Testis (tissue), 3 donors: ENCODE results near the gene MCF2L. TPM values are rescaled to one million over a fixed set of nuclear protein-coding genes. Genes with fewer than 3 reads are reported as not detected.

Source experiments
- DNase-seq: peaks from one replicate; pipeline ENCODE4 v3.0.0-alpha.2; 2019
- H3K27ac ChIP-seq, 2 donors: fragments of 200-600 bp; sonication (generic); one replicate each; pipeline ENCODE4 v1.5.1; 2019
- H3K27me3 ChIP-seq: fragments of 200-600 bp; sonication (generic); one replicate; pipeline ENCODE4 v1.5.1; 2019
- H3K36me3 ChIP-seq: fragments of 200-600 bp; sonication (generic); one replicate; pipeline ENCODE4 v1.5.1; 2017; ENCODE audit warnings: low read depth; ENCODE audit errors: missing control alignments
- H3K4me1 ChIP-seq: fragments of 200-600 bp; sonication (generic); one replicate; pipeline ENCODE4 v1.5.1; 2019
- H3K4me3 ChIP-seq, 2 donors: fragments of 200-600 bp; sonication (generic); one replicate each; pipeline ENCODE4 v1.5.1; 2017 to 2019
- H3K9me3 ChIP-seq: fragments of 200-600 bp; sonication (generic); one replicate; pipeline ENCODE4 v1.5.1; 2017
- CTCF ChIP-seq, 3 experiments: fragments of 450-650 bp in 2 of 3; fragments of 200-600 bp in 1 of 3; sonication (generic) in 1 of 3; IDR thresholded peaks; one replicate each; pipeline ENCODE4 v1.5.1; 2016 to 2019; ENCODE audit warnings: antibody characterized with exemption in 3 of 3, mild to moderate bottlenecking in 2 of 3, moderate library complexity in 1 of 3
- POLR2A ChIP-seq: fragments of 450-650 bp; IDR thresholded peaks from one replicate; pipeline ENCODE4 v1.6.1; 2017; ENCODE audit warnings: antibody characterized with exemption, mild to moderate bottlenecking, moderate library complexity
- WGBS, 2 donors: methylation state at CpG; one replicate each; pipeline ENCODE4 v1.1.5; 2018; 5-methylcytosine and 5-hydroxymethylcytosine counted together
- intact Hi-C: fragments of 100-400 bp; cut with DNase I; formaldehyde crosslinking; loops from one replicate; pipeline ENCODE4 v1.15.1; 2023; ENCODE audit warnings: low total_unique reads
- polyA plus RNA-seq: library from polyadenylated mRNA; stranded (reverse); fragments of 350-450 nt; fragmentation: Illumina TruSeq; extraction: RNeasy Lipid Tissue Mini Kit (QIAGEN cat#74804); gene quantifications from one replicate; pipeline ENCODE4 v1.2.3, GENCODE V29; 2014; ENCODE audit warnings: low read depth, low replicate concordance; ENCODE audit not compliant: insufficient read depth
- total RNA-seq, 2 donors: library from RNA; depleted of rRNA; stranded (reverse); fragments of >200 nt; gene quantifications; one replicate each; pipeline ENCODE4 v1.2.3, GENCODE V29; 2016

MCF2L gene
- total and polyA plus RNA-seq, 3 donors from 2014 or later: 5.0 to 17.6 (median 14.6) TPM

GRCh38 chr13:113022745-113023574, 53.9 kb downstream of the MCF2L start:
- H3K4me1 ChIP-seq: no peaks in the 10 kb centered on the region
- H3K27ac ChIP-seq: no peak overlapping the region
- no peak overlapping the region for H3K4me3 ChIP-seq
- no peak for DNase-seq
- H3K36me3 ChIP-seq: no peaks in the 10 kb centered on the region
- TF ChIP-seq CTCF (IDR thresholded peaks at IDR 0.05): no peak
- 73 to 75% methylated on average over 38 to 39 of the region's 39 CpGs for WGBS, 2 donors
- no peaks in the 10 kb centered on the region for H3K9me3 ChIP-seq
- H3K27me3 ChIP-seq: no peaks in the 10 kb centered on the region
- intact Hi-C loops: loop anchor here (10.0 kb wide), 1 partner anchor 78 kb away; no protein-coding TSS in a partner anchor

GRCh38 chr13:113023694-113024430, 54.8 kb downstream of the MCF2L start:
- Histone ChIP-seq H3K9me3 (no peaks in the 10 kb centered on the region), H3K27ac (no peak overlapping the region), H3K27me3 (no peaks in the 10 kb centered on the region), H3K4me3 (no peak overlapping the region), H3K4me1 (no peaks in the 10 kb centered on the region), H3K36me3 (no peaks in the 10 kb centered on the region)
- DNase-seq: no peak
- WGBS, 2 donors: 88 to 89% methylated on average over 13 to 16 of the region's 16 CpGs
- intact Hi-C loops: loop anchor here (10.0 kb wide), 1 partner anchor 79 kb away; no protein-coding TSS in a partner anchor
- TF ChIP-seq POLR2A: no peak
- no peak for TF ChIP-seq CTCF (IDR thresholded peaks at IDR 0.05)

DNA sequence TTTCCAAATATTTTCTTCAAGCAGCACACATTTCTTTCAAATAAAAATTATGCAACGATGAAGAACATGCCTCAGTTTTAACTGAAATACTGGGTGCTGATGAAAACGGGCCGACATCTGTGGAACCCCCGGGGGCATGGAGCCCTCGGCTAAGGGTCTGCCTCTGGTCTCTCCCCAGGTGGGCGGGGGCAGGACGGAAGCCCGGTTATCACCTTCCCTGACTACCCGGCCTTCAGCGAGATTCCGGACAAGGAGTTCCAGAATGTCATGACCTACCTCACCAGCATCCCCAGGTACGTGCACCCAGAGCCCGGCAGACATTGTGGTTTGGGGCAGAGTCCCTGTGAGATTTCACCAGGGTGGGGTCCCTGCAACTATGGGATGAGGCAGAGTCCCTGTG, 55.5 kb downstream of the MCF2L start:
- H3K4me3 ChIP-seq: no peak overlapping the region
- TF ChIP-seq CTCF (IDR thresholded peaks at IDR 0.05): no peak
- TF ChIP-seq POLR2A: no peak
- H3K4me1 ChIP-seq: no peaks in the 10 kb centered on the region
- WGBS, 2 donors: 94 to 97% methylated on average over 11 to 13 of the region's 13 CpGs
- no peaks in the 10 kb centered on the region for H3K27me3 ChIP-seq
- DNase-seq: no peak
- intact Hi-C loops: loop anchor here (10.0 kb wide), 1 partner anchor 80 kb away; no protein-coding TSS in a partner anchor
- H3K27ac ChIP-seq: no peak overlapping the region
- H3K9me3 ChIP-seq: no peaks in the 10 kb centered on the region
- H3K36me3 ChIP-seq: no peaks in the 10 kb centered on the region

DNA sequence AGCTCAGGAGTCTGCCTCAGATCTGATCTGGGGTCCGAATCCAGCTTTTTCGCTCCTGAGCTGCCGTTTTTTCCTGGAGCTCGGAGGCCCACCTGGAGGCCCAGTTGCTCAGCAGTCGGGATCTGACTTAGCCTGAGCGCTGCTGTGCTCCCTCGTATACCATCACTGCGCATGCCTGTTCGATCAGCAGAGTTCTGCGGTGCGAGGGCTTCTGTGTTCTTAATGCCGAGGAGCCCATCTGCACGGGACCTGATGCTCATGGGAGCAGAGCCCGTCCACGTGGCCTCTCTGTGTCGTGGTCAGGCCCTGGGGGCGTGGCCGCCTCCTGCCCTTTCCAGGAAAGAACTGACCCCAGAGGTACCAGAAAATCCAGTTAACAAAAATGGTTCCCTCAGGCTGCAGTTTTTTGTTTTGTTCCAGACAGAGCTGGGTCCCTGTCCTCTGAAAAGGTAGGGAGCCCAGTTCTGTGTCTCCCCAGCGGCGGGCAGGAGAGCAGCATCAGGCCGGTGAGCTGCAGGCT, 57.4 kb downstream of the MCF2L start:
- no peak for TF ChIP-seq POLR2A
- no peak for TF ChIP-seq CTCF (IDR thresholded peaks at IDR 0.05)
- H3K27ac ChIP-seq: no peak overlapping the region
- intact Hi-C loops: loop anchor here (10.0 kb wide), 1 partner anchor 82 kb away; no protein-coding TSS in a partner anchor
- no peaks in the 10 kb centered on the region for H3K9me3 ChIP-seq
- no peaks in the 10 kb centered on the region for H3K4me1 ChIP-seq
- no peak for DNase-seq
- H3K36me3 ChIP-seq: no peaks in the 10 kb centered on the region
- H3K27me3 ChIP-seq: no peaks in the 10 kb centered on the region
- 93 to 94% methylated on average over 16 to 21 of the region's 21 CpGs for WGBS, 2 donors
- H3K4me3 ChIP-seq: no peak overlapping the region
